Fibroblast of skin of left biceps (primary cell): ENCODE data around the gene PLSCR2.
"Not testable (repeated sequence)": the region's sequence is repeated elsewhere in the genome, so short reads cannot be mapped to it uniquely, and the experiment has no call there.

Experiments used
- DNase-seq, 2 experiments: peaks; one replicate each; pipeline ENCODE4 v3.0.0-alpha.2; 2013; ENCODE audit warnings: low read depth in 2 of 2

PLSCR2 gene

GRCh38 chr3:146491303-146491702 lies 21.9 kb upstream of the PLSCR2 start:
- DNase-seq, result no peak

- no peak for DNase-seq
These were observed 15.9 kb upstream of the PLSCR2 start for GRCh38 chr3:146485297-146485696.

GRCh38 chr3:146476094-146476740 lies 6.9 kb upstream of the PLSCR2 start:
- DNase-seq, result no peak

GRCh38 chr3:146474976-146475375 lies 5.6 kb upstream of the PLSCR2 start:
- DNase-seq, result not testable (repeated sequence)

- no peak for DNase-seq
These were observed 4.4 kb upstream of the PLSCR2 start for GRCh38 chr3:146473726-146474125.

- DNase-seq, result no peak
These were observed 3.2 kb upstream of the PLSCR2 start for GRCh38 chr3:146472611-146473010.

- DNase-seq, result no peak
These were observed 1.7 kb upstream of the PLSCR2 start for GRCh38 chr3:146471012-146471411.

GRCh38 chr3:146470425-146470990 lies 1.1 kb upstream of the PLSCR2 start:
- DNase-seq, result no peak

GRCh38 chr3:146468671-146469149 lies 651 bp downstream of the PLSCR2 start:
- no peak for DNase-seq

GRCh38 chr3:146468234-146468633 lies 1.1 kb downstream of the PLSCR2 start:
- no peak for DNase-seq

GRCh38 chr3:146466604-146467003 lies 2.8 kb downstream of the PLSCR2 start:
- no peak for DNase-seq

GRCh38 chr3:146465693-146466465 lies 3.5 kb downstream of the PLSCR2 start:
- no peak for DNase-seq

GRCh38 chr3:146464783-146465182 lies 4.6 kb downstream of the PLSCR2 start:
- no peak for DNase-seq

GRCh38 chr3:146464005-146464595 lies 5.3 kb downstream of the PLSCR2 start:
- DNase-seq, result peak in 1 of 2 experiments; percentile 20

GRCh38 chr3:146454796-146455195 lies 14.6 kb downstream of the PLSCR2 start:
- no peak for DNase-seq

GRCh38 chr3:146449613-146450012 lies 19.7 kb downstream of the PLSCR2 start:
- no peak for DNase-seq

GRCh38 chr3:146449076-146449475 lies 20.3 kb downstream of the PLSCR2 start:
- no peak for DNase-seq

GRCh38 chr3:146446026-146446425 lies 23.3 kb downstream of the PLSCR2 start:
- DNase-seq, result no peak

- DNase-seq, result not testable (repeated sequence)
These were observed 29.1 kb downstream of the PLSCR2 start for GRCh38 chr3:146440310-146440709.

- no peak for DNase-seq
These were observed 37.3 kb downstream of the PLSCR2 start for GRCh38 chr3:146432066-146432465.

- DNase-seq, result no peak
These were observed 38.1 kb downstream of the PLSCR2 start for GRCh38 chr3:146431240-146431639.

- no peak for DNase-seq
These were observed 44.0 kb downstream of the PLSCR2 start for GRCh38 chr3:146425341-146425740.
